Measurements from ENCODE around the gene DPY19L1. TPM values are rescaled to one million over a fixed set of nuclear protein-coding genes. Genes with fewer than 3 reads are reported as not detected.
A peak's percentile ranks its signal among the peaks of the same experiment; 100 is the strongest.
"Not testable (repeated sequence)": the region's sequence is repeated elsewhere in the genome, so short reads cannot be mapped to it uniquely, and the experiment has no call there.

The DPY19L1 gene
- total RNA-seq, 1 experiment from 2014 or later, result 14.3 TPM

DNA sequence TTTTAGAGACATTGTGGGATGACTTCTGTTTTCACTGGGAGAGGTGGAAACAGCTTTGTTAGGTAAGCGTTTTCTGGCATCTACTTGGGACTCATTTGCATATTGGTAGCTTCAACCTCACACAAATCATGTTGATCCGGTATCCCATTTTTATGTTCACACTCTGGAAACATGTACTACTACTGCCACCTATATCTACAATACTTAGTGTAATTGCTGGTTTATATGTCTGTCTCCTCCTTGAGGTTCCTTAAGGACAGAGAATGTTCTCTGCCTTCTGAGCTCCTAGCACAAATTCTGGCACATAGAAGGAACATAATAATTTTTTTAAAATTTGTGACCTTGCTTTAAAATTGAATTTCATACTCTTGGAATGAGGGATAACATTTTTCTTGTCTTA, 28.1 kb upstream of the DPY19L1 start:
- not testable (repeated sequence) for H3K4me3 Mint-ChIP-seq; H3K27ac ChIP-seq (ENCODE audit: insufficient read length, low read depth, low read length); DNase-seq; H3K9me3 Mint-ChIP-seq; H3K79me1 ChIP-seq (ENCODE audit: insufficient read depth, low read depth, low read length, poor library complexity, severe bottlenecking); H2AFZ ChIP-seq (ENCODE audit: low read length); H3K9me3 ChIP-seq (ENCODE audit: control insufficient read depth, low read depth, low read length); H4K5ac ChIP-seq (ENCODE audit: insufficient read length, low read depth, low read length); H3K4ac ChIP-seq (ENCODE audit: low read depth, low read length); H3K4me2 ChIP-seq (ENCODE audit: insufficient read depth, insufficient read length, low read length); H3K23ac ChIP-seq (ENCODE audit: insufficient read length, low read depth, low read length); H3K27ac Mint-ChIP-seq; H3K14ac ChIP-seq (ENCODE audit: insufficient read depth, low read length); H3K23me2 ChIP-seq (ENCODE audit: insufficient read length, low read depth, low read length, poor library complexity, severe bottlenecking); H3K27me3 ChIP-seq (ENCODE audit: insufficient read depth, low read length); H4K8ac ChIP-seq (replicated peaks; ENCODE audit: insufficient read length, low read depth, low read length); H2BK12ac ChIP-seq (ENCODE audit: insufficient read length, low read depth, low read length); H4K20me1 ChIP-seq (ENCODE audit: control insufficient read depth, insufficient read depth, insufficient read length); H4K91ac ChIP-seq (ENCODE audit: insufficient read length, low read depth, low read length); H3K18ac ChIP-seq (ENCODE audit: insufficient read length, low read depth, low read length); H3K4me1 ChIP-seq (ENCODE audit: insufficient read depth, low read length); H3T11ph ChIP-seq (ENCODE audit: low read length); H2BK15ac ChIP-seq (ENCODE audit: low read depth, low read length); H3K27me3 Mint-ChIP-seq (ENCODE audit: low read depth); H3K79me2 ChIP-seq (ENCODE audit: insufficient read depth, low read length); H3K36me3 Mint-ChIP-seq (ENCODE audit: insufficient read depth in 1 of 3, low read depth in 3 of 3); H2AK5ac ChIP-seq (ENCODE audit: insufficient read length, low read length); H2BK20ac ChIP-seq (ENCODE audit: low read depth, low read length, poor library complexity, severe bottlenecking); H2BK120ac ChIP-seq (ENCODE audit: low read depth, low read length, poor library complexity, severe bottlenecking); H2BK5ac ChIP-seq (ENCODE audit: insufficient read length, low read length); H3K56ac ChIP-seq (ENCODE audit: insufficient read length, low read depth, low read length); H3K9ac ChIP-seq (ENCODE audit: extremely low read depth, insufficient read length, low read length)
- no CpG with 5 or more reads among the region's 2 CpGs for WGBS (ENCODE audit: extremely low coverage, insufficient read length, low lambda C conversion rate)
- peaks cover 9 to 11% of the 10 kb centered on the region in 2 experiments for H3K4me1 Mint-ChIP-seq

DNA sequence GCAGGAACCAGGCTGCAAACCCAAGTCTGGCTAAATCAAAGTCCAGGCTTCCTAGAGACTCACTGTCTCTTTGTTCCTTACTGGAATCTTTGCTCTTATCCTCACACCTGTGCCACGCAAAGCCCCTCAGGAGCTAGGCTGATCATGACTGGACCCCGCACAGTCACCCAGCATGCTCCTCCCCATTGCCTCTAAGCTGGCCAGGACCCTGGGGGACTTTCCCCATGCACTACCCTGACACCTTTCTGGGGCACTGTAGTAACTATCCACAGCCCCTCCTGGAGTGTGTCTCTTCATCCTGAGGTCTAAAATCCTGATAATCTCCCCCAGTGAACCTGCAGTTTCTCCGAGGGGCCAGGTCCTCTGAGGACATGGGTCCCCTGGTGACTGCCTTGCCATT, 21.3 kb upstream of the DPY19L1 start:
- H3K79me2 ChIP-seq (ENCODE audit: insufficient read depth, low read length); H3K27ac ChIP-seq (ENCODE audit: insufficient read length, low read depth, low read length); DNase-seq; H4K8ac ChIP-seq (replicated peaks; ENCODE audit: insufficient read length, low read depth, low read length); H2BK20ac ChIP-seq (ENCODE audit: low read depth, low read length, poor library complexity, severe bottlenecking); H3K18ac ChIP-seq (ENCODE audit: insufficient read length, low read depth, low read length); H2AFZ ChIP-seq (ENCODE audit: low read length); H2BK15ac ChIP-seq (ENCODE audit: low read depth, low read length); H3K79me1 ChIP-seq (ENCODE audit: insufficient read depth, low read depth, low read length, poor library complexity, severe bottlenecking); H2BK5ac ChIP-seq (ENCODE audit: insufficient read length, low read length); H4K5ac ChIP-seq (ENCODE audit: insufficient read length, low read depth, low read length); H3K9me3 ChIP-seq (ENCODE audit: control insufficient read depth, low read depth, low read length); H3T11ph ChIP-seq (ENCODE audit: low read length); H3K36me3 Mint-ChIP-seq (ENCODE audit: insufficient read depth in 1 of 3, low read depth in 3 of 3); H4K91ac ChIP-seq (ENCODE audit: insufficient read length, low read depth, low read length); H3K9me3 Mint-ChIP-seq; H3K27me3 Mint-ChIP-seq (ENCODE audit: low read depth); H2AK5ac ChIP-seq (ENCODE audit: insufficient read length, low read length); H3K4me3 Mint-ChIP-seq; H3K56ac ChIP-seq (ENCODE audit: insufficient read length, low read depth, low read length); H2BK120ac ChIP-seq (ENCODE audit: low read depth, low read length, poor library complexity, severe bottlenecking); H2BK12ac ChIP-seq (ENCODE audit: insufficient read length, low read depth, low read length); H3K4ac ChIP-seq (ENCODE audit: low read depth, low read length); H3K14ac ChIP-seq (ENCODE audit: insufficient read depth, low read length); H3K4me1 ChIP-seq (ENCODE audit: insufficient read depth, low read length); H3K4me2 ChIP-seq (ENCODE audit: insufficient read depth, insufficient read length, low read length); H3K23ac ChIP-seq (ENCODE audit: insufficient read length, low read depth, low read length); H4K20me1 ChIP-seq (ENCODE audit: control insufficient read depth, insufficient read depth, insufficient read length); H3K9ac ChIP-seq (ENCODE audit: extremely low read depth, insufficient read length, low read length); H3K27me3 ChIP-seq (ENCODE audit: insufficient read depth, low read length); H3K23me2 ChIP-seq (ENCODE audit: insufficient read length, low read depth, low read length, poor library complexity, severe bottlenecking): not testable (repeated sequence)
- peaks cover 7 to 12% of the 10 kb centered on the region in 2 experiments; a peak in 3 of 4 replicates for H3K4me1 Mint-ChIP-seq
- H3K27ac Mint-ChIP-seq, result peak overlapping the region in 1 of 3 experiments; percentile 58; a peak in 2 of 7 replicates
- no CpG with 5 or more reads among the region's 3 CpGs for whole genome bisulfite sequencing (ENCODE audit: extremely low coverage, insufficient read length, low lambda C conversion rate)

Measured in H9 (cell line).